K562 (cell line): ENCODE data around the gene CDH18.

Experiments
- EHMT2 ChIP-seq: fragments of 450-650 bp; IDR thresholded peaks from 2 replicates; pipeline ENCODE4 v1.6.1; 2018; ENCODE audit warnings: antibody characterized with exemption
- HLTF ChIP-seq: fragments of 450-650 bp; IDR thresholded peaks from 2 replicates; pipeline ENCODE4 v1.6.1; 2016
- POLR2A ChIP-seq: fragments of 450-650 bp; conservative IDR thresholded peaks from 2 replicates; pipeline ENCODE4 v1.6.1; 2016
- SP2 ChIP-seq: IDR thresholded peaks from 2 replicates; pipeline ENCODE4 v1.6.1; 2011; ENCODE audit warnings: mild to moderate bottlenecking, low read depth, low read length, moderate library complexity; ENCODE audit not compliant: poor library complexity, severe bottlenecking; ENCODE audit errors: extremely low read depth
- TAF1 ChIP-seq: IDR thresholded peaks from 2 replicates; pipeline ENCODE4 v1.6.1; 2011; ENCODE audit warnings: mild to moderate bottlenecking, low read length, moderate library complexity; ENCODE audit not compliant: insufficient read depth, control insufficient read depth, severe bottlenecking; ENCODE audit errors: extremely low read depth

DNA sequence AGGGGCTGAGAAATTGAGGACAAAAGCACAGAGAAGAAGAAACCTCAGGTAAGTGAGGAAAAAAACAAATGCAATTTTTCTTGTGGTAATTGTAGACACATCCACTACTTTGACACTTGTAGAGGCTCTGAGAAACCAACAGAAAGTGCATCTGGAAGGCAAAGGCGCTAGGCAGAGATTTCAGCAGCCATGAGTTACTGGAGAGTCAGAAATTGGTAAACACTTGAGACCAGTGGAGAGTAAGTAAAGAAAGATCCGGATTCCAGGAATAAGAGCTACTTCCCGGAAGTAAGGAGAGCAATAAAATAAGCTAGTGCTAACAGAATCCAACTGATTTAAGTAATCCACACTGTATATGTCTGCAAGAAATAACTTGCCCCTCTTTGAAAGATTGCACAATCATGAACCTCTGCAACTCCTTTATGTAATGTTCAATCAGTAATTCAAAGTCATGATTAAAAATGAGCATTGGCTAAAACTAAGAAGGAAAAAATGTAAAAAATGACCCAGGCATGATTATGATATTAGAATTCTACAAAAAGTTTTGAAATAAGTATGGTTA lies 382.1 kb downstream of the CDH18 start:
- no peak for TF ChIP-seq TAF1
- TF ChIP-seq POLR2A = no peak
- no peak for TF ChIP-seq EHMT2
- no peak for TF ChIP-seq SP2
- TF ChIP-seq HLTF = no peak
